ENCODE results near the gene TNFRSF14.

GRCh38 chr1:2534687-2535441 is 21.3 kb upstream of the TNFRSF14 start:
- no peak for TF ChIP-seq CTCF (IDR thresholded peaks at IDR 0.05; ENCODE audit: insufficient read depth, low read length)
- TF ChIP-seq POLR2AphosphoS5 (IDR thresholded peaks at IDR 0.05; ENCODE audit: low read depth), result no peak

All from HL-60 (cell line).